ENCODE results near the gene KL. TPM values are rescaled to one million over a fixed set of nuclear protein-coding genes. Genes with fewer than 3 reads are reported as not detected.

The KL gene
- total and polyA plus RNA-seq, 7 donors, result 0.52 to 1.7 (median 0.95) TPM

GRCh38 chr13:33040090-33040489 lies 23.9 kb downstream of the KL start:
- H3K27ac ChIP-seq, result no peak overlapping the region

GRCh38 chr13:33045851-33046592 lies 29.8 kb downstream of the KL start:
- no peak overlapping the region for H3K27ac ChIP-seq
- no peak overlapping the region for H3K4me3 ChIP-seq
- 69 to 86% (median 78%) methylated on average over 4 of the region's 4 CpGs for WGBS, 3 donors
- H3K9me3 ChIP-seq, result no peaks in the 10 kb centered on the region
- no peaks in the 10 kb centered on the region for H3K4me1 ChIP-seq
- ATAC-seq (no peak), DNase-seq (no peak)
- no peaks in the 10 kb centered on the region for H3K36me3 ChIP-seq (ENCODE audit: insufficient read depth in 1 of 2, low read depth in 1 of 2)
- no peaks in the 10 kb centered on the region for H3K27me3 ChIP-seq (ENCODE audit: insufficient read depth in 3 of 3, low read length in 2 of 3)
- intact Hi-C loops (cut with DNase I), result no loop called here
- TF ChIP-seq, protein P1, sequence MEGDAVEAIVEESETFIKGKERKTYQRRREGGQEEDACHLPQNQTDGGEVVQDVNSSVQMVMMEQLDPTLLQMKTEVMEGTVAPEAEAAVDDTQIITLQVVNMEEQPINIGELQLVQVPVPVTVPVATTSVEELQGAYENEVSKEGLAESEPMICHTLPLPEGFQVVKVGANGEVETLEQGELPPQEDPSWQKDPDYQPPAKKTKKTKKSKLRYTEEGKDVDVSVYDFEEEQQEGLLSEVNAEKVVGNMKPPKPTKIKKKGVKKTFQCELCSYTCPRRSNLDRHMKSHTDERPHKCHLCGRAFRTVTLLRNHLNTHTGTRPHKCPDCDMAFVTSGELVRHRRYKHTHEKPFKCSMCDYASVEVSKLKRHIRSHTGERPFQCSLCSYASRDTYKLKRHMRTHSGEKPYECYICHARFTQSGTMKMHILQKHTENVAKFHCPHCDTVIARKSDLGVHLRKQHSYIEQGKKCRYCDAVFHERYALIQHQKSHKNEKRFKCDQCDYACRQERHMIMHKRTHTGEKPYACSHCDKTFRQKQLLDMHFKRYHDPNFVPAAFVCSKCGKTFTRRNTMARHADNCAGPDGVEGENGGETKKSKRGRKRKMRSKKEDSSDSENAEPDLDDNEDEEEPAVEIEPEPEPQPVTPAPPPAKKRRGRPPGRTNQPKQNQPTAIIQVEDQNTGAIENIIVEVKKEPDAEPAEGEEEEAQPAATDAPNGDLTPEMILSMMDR (IDR thresholded peaks at IDR 0.05), result no peak

More at GRCh38 chr13:33040090-33040489, 23.9 kb downstream of the KL start:
- ATAC-seq, result no peak
- TF ChIP-seq, protein P1 (IDR thresholded peaks at IDR 0.05), result no peak
- 38 to 52% (median 49%) methylated on average over 2 of the region's 2 CpGs for WGBS, 3 donors
- Histone ChIP-seq H3K27me3 (ENCODE audit: insufficient read depth in 3 of 3, low read length in 2 of 3) (no peaks in the 10 kb centered on the region), H3K4me1 (no peaks in the 10 kb centered on the region), H3K36me3 (ENCODE audit: insufficient read depth in 1 of 2, low read depth in 1 of 2) (no peaks in the 10 kb centered on the region), H3K4me3 (no peak overlapping the region), H3K9me3 (no peaks in the 10 kb centered on the region)
- no peak for DNase-seq
- intact Hi-C loops (cut with DNase I), result no loop called here

DNA sequence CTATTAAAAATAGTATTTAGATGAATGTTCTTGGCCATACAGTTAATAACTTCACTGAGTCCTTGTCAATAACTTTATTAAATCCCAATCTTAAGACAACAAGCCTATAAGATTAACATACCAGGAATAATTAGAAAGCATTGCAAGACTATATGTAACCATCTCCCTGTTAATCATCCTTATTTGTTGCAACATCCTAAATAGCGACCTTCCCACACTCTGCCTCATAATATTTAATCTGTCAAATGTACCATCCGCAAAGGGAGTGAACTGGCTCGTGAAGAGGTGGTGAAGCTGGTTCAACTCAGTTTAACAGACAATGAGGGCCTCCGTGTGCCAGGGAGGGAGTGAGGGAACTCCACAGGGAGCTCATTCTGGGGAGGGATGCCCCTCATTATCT lies 33.9 kb downstream of the KL start:
- ATAC-seq, result no peak

GRCh38 chr13:33051632-33052031 lies 35.4 kb downstream of the KL start:
- ATAC-seq (no peak), DNase-seq (no peak)
- intact Hi-C loops (cut with DNase I), result no loop called here
- Histone ChIP-seq H3K4me1 (no peaks in the 10 kb centered on the region), H3K27ac (no peak overlapping the region), H3K9me3 (no peaks in the 10 kb centered on the region), H3K4me3 (no peak overlapping the region), H3K27me3 (ENCODE audit: insufficient read depth in 3 of 3, low read length in 2 of 3) (no peaks in the 10 kb centered on the region), H3K36me3 (ENCODE audit: insufficient read depth in 1 of 2, low read depth in 1 of 2) (no peaks in the 10 kb centered on the region)
- 94 to 97% (median 97%) methylated on average over 3 of the region's 3 CpGs for WGBS, 3 donors
- TF ChIP-seq, protein P1 (IDR thresholded peaks at IDR 0.05), result no peak

More for the DNA sequence above, 33.9 kb downstream of the KL start:
- H3K4me1 ChIP-seq, result no peaks in the 10 kb centered on the region
- H3K9me3 ChIP-seq, result no peaks in the 10 kb centered on the region
- no peak overlapping the region for H3K4me3 ChIP-seq
- whole genome bisulfite sequencing, 3 donors, result 27 to 65% (median 40%) methylated on average over 4 of the region's 4 CpGs
- no peaks in the 10 kb centered on the region for H3K27me3 ChIP-seq (ENCODE audit: insufficient read depth in 3 of 3, low read length in 2 of 3)
- intact Hi-C loops (cut with DNase I), result no loop called here
- H3K27ac ChIP-seq, result no peak overlapping the region
- no peaks in the 10 kb centered on the region for H3K36me3 ChIP-seq (ENCODE audit: insufficient read depth in 1 of 2, low read depth in 1 of 2)
- TF ChIP-seq, protein P1 (IDR thresholded peaks at IDR 0.05), result no peak
- no peak for DNase-seq
